LNCaP clone FGC (cell line): Measurements from ENCODE around the gene TMEM164.
A peak's percentile ranks its signal among the peaks of the same experiment; 100 is the strongest.

ENCODE experiments used
- DNase-seq: peaks from one replicate; pipeline ENCODE4 v3.0.0-alpha.2; 2011; ENCODE audit warnings: low read depth
- H3K4me3 ChIP-seq: 2 replicates; pipeline ENCODE4 v1.5.1; 2011; ENCODE audit warnings: mild to moderate bottlenecking, low read depth, low read length, control low read depth
- TF ChIP-seq, protein P1 (sequence below): IDR thresholded peaks from 2 replicates; pipeline ENCODE4 v1.5.1; 2012; ENCODE audit warnings: mild to moderate bottlenecking; ENCODE audit not compliant: control insufficient read depth, insufficient read depth; ENCODE audit errors: extremely low read depth

Gene TMEM164

GRCh38 chrX:110015032-110015431 lies 12.1 kb downstream of the TMEM164 start:
- no peak for DNase-seq
- TF ChIP-seq, protein P1, sequence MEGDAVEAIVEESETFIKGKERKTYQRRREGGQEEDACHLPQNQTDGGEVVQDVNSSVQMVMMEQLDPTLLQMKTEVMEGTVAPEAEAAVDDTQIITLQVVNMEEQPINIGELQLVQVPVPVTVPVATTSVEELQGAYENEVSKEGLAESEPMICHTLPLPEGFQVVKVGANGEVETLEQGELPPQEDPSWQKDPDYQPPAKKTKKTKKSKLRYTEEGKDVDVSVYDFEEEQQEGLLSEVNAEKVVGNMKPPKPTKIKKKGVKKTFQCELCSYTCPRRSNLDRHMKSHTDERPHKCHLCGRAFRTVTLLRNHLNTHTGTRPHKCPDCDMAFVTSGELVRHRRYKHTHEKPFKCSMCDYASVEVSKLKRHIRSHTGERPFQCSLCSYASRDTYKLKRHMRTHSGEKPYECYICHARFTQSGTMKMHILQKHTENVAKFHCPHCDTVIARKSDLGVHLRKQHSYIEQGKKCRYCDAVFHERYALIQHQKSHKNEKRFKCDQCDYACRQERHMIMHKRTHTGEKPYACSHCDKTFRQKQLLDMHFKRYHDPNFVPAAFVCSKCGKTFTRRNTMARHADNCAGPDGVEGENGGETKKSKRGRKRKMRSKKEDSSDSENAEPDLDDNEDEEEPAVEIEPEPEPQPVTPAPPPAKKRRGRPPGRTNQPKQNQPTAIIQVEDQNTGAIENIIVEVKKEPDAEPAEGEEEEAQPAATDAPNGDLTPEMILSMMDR, result no peak
- no peak overlapping the region for H3K4me3 ChIP-seq

DNA sequence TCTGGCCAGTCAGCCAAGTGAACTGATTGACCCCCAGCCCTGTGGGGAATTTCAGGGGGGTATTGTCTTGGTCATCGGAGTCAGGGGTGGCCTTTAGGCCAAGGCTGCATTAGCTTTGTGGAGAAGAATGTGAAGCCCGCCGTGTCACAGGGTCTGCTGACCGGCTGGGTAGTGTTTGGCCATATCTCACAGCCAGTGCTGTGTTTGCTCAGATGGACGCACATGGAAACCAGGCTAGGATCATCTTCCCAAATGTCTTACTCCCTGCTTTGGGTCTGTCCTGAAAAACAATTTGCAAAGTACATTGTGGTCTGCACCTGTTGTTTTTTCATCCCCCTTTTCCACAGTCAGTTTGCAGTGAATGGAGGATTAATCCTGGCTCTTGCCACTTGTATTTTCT lies 13.0 kb downstream of the TMEM164 start:
- DNase-seq, result no peak
- no peak overlapping the region for H3K4me3 ChIP-seq
- TF ChIP-seq, protein P1, result no peak

- no peak for DNase-seq
Measured at GRCh38 chrX:110020536-110020935, 17.6 kb downstream of the TMEM164 start.

GRCh38 chrX:110021258-110022022 lies 18.5 kb downstream of the TMEM164 start:
- TF ChIP-seq, protein P1, result no peak
- H3K4me3 ChIP-seq, result no peak overlapping the region
- no peak for DNase-seq

More at GRCh38 chrX:110020536-110020935, 17.6 kb downstream of the TMEM164 start:
- TF ChIP-seq, protein P1, result no peak
- no peak overlapping the region for H3K4me3 ChIP-seq

DNA sequence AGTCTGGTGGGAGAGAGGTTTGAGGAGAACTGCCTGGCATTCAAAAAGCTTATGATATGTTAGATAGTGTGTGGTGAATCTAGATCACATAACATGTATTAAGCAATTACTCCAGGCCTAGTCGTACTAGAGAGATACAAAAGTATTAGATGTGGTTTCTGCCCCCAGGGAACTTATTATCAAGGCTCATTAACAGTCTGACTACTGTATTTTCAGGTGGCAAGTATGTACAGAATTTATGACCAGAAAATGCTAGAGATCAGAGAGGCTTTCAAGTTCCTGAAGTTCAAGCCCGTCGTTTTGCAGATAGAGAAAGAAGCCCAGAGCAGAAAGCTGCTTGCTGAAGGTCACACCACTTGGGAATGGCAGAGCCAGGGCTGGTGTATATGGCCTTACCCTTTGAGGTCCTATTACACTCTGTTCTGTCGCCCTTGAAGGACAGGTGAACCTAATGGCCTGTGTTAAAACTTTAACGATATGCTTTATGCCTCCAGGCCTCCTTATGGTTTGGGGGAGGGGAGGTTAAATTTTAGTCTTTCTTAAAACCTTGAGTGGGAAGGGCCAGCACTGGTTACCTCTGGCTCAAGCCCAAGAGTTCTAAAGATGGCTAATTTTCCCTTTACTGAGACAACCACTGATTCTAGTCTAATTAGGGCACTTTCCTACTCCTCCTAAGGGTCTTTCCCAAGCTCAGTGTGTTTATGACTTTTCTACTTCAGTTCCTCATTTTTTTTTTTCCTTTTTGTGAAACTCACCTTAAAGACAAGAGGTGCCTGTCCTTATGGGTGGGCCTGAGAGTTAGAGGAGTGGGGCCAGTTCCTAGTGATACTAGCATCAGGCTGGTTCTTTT lies 19.9 kb downstream of the TMEM164 start:
- TF ChIP-seq, protein P1, result no peak
- no peak for DNase-seq
- no peak overlapping the region for H3K4me3 ChIP-seq

DNA sequence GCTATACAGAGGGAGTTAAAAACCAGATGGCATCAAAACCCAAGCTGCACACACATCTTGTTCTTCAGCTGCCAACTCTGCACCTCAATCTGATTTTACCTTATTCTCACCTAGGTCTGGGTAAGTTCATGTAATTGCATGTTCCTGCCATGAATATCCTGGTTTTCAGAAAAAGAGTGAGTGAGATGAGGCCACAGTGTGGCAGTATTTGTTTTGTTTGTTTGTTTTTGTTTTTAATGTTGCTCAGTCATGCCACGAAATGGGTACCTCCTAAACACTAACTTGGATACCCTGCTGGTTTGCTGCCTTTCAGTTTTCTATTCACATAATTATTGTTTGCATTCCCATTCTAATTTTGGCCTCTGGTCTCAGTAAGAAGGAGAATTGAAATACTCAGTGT lies 22.5 kb downstream of the TMEM164 start:
- DNase-seq, result no peak
- TF ChIP-seq, protein P1, result peak; percentile 12; the same call in 1 of the 2 replicates
- H3K4me3 ChIP-seq, result no peak overlapping the region
